Astrocyte of the spinal cord (primary cell): ENCODE data around the gene SELENOF.

Experiments used
- DNase-seq: peaks from one replicate; pipeline ENCODE4 v3.0.0; 2011; ENCODE audit warnings: low read depth, low spot score
- H3K4me3 ChIP-seq: 2 replicates; pipeline ENCODE4 v1.5.1; 2011; ENCODE audit warnings: low read depth, mild to moderate bottlenecking, low read length, moderate library complexity
- CTCF ChIP-seq: IDR thresholded peaks from 2 replicates; pipeline ENCODE4 v1.5.1; 2012; ENCODE audit warnings: low read depth, mild to moderate bottlenecking, low read length, inconsistent platforms
- in situ Hi-C: cut with HindIII; loops from 2 replicates; pipeline ENCODE4 v1.10.0; 2017; ENCODE audit warnings: low sequenced_read_pairs

The SELENOF gene

GRCh38 chr1:86865973-86866637 lies 47.8 kb downstream of the SELENOF start:
- no peak for TF ChIP-seq CTCF
- no peak for DNase-seq
- no peak overlapping the region for H3K4me3 ChIP-seq
- in situ Hi-C loops: loop anchor here (10.0 kb wide), 1 partner anchor 49 kb away; the partner anchor contains the start of genes HS2ST1 and SELENOF

- in situ Hi-C loops: loop anchor here (10.0 kb wide), 1 partner anchor 52 kb away; the partner anchor contains the start of genes HS2ST1 and SELENOF
- no peak overlapping the region for H3K4me3 ChIP-seq
- DNase-seq: no peak
- TF ChIP-seq CTCF: no peak
Measured at GRCh38 chr1:86862920-86863319, 51.0 kb downstream of the SELENOF start.

- in situ Hi-C loops: loop anchor here (10.0 kb wide), 1 partner anchor 53 kb away; the partner anchor contains the start of genes HS2ST1 and SELENOF
- no peak overlapping the region for H3K4me3 ChIP-seq
- no peak for TF ChIP-seq CTCF
- DNase-seq: no peak
Measured at GRCh38 chr1:86861424-86861823, 52.5 kb downstream of the SELENOF start.

- TF ChIP-seq CTCF: no peak
- in situ Hi-C loops: loop anchor here (10.0 kb wide), 1 partner anchor 54 kb away; the partner anchor contains the start of genes HS2ST1 and SELENOF
- no peak overlapping the region for H3K4me3 ChIP-seq
Measured at GRCh38 chr1:86860424-86860823, 53.5 kb downstream of the SELENOF start.

GRCh38 chr1:86860020-86860419 lies 53.9 kb downstream of the SELENOF start:
- no peak for DNase-seq
- H3K4me3 ChIP-seq: no peak overlapping the region
- in situ Hi-C loops: loop anchor here (10.0 kb wide), 1 partner anchor 55 kb away; the partner anchor contains the start of genes HS2ST1 and SELENOF
- no peak for TF ChIP-seq CTCF

More at GRCh38 chr1:86860424-86860823, 53.5 kb downstream of the SELENOF start:
- no peak for DNase-seq

GRCh38 chr1:86858524-86859261 lies 55.2 kb downstream of the SELENOF start:
- no peak for DNase-seq
- TF ChIP-seq CTCF: no peak
- no peak overlapping the region for H3K4me3 ChIP-seq
- in situ Hi-C loops: no loop called here
